Measurements from ENCODE around the gene POLR2F.

The POLR2F gene

DNA sequence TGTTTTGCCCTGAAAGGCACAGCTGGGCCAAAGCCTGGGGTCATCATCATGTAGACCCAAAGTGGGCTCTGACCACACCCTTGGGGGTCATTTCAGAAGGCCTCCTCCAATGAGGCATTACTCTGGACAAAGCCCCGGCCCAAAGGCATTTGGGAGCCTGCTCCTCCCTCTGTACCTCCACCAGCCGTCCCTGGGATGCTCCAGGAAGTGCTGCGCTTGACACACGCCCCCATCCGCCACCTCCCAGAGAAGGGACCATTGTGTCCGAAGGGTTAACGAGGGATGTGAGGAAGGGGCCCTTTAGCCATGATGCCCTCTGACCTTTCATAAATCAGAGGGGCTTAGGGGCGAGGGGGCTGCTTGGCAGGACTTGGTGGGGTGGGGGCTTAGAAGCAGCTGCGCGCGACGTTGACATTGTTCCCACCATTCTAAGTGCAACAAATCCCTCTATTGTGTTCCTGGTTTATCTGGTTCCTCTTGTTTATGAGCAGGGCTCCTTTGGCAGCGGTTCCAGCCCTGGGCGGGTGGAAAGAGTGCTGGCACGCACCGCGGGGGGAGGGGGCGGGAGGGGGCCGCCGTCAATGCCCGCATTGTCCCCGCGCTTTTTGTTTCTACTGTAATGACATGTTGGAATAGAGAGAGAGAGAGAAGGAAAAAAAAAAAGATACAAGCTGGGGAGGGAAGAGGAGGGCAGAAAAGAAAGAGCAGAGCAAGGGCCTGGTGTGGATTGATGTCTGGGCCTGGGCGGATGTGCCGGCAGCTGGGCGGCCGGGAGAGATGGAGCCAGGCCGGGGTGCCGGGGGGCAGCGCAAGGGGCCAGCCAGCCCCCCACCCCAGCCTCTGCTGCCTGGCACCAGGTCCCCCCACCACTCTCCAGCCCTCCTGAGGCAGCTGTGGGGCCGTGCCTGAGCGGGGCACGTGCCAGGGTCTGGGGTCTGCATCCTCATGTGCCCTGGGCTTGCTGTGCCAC lies 63.0 kb downstream of the POLR2F start:
- no peak for TF ChIP-seq EP300 (IDR thresholded peaks at IDR 0.05; ENCODE audit: borderline replicate concordance)
- TF ChIP-seq NFIC (IDR thresholded peaks at IDR 0.05), result peak; percentile 52
- TF ChIP-seq ZBTB7A (IDR thresholded peaks at IDR 0.05; ENCODE audit: low read depth), result peak; percentile 49; the same call in 1 of the 2 replicates
- TF ChIP-seq YY1 (IDR thresholded peaks at IDR 0.05; ENCODE audit: low read depth), result no peak

DNA sequence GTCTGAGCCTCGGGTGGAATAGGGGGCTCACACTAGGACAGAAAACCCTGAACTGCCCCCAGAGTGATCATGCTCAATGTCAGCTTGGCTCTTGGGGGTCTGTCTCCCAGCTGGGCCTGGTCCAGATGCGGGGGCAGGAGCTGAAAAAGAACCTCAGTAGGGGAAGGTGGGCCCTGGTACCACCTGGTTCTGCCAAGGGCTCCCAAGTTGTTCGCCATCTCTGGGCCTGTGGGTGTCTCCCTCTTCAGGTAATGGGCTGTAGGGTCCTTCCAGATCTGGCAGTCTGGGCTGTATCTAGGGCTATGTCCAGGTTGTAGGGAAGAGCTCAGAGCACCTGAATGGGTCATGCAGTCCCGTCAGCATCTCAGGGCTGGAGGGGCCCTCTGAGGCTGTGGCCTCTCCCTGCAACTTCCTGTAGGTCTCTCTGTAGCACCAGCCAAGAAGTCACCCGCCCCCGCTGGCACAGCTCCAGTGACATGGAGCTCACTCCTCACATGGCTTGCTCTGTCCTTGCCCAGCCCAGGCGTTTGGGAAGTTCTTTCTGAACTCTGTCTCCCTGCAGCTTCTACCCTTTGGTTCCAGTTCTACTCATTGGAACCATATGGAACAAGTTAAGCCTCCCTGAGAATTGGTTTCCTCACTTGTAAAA lies 63.9 kb downstream of the POLR2F start:
- TF ChIP-seq, protein P1, sequence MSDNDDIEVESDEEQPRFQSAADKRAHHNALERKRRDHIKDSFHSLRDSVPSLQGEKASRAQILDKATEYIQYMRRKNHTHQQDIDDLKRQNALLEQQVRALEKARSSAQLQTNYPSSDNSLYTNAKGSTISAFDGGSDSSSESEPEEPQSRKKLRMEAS (IDR thresholded peaks at IDR 0.05), result no peak
- TF ChIP-seq NFIC (IDR thresholded peaks at IDR 0.05), result peak; percentile 76
- TF ChIP-seq, protein P2, sequence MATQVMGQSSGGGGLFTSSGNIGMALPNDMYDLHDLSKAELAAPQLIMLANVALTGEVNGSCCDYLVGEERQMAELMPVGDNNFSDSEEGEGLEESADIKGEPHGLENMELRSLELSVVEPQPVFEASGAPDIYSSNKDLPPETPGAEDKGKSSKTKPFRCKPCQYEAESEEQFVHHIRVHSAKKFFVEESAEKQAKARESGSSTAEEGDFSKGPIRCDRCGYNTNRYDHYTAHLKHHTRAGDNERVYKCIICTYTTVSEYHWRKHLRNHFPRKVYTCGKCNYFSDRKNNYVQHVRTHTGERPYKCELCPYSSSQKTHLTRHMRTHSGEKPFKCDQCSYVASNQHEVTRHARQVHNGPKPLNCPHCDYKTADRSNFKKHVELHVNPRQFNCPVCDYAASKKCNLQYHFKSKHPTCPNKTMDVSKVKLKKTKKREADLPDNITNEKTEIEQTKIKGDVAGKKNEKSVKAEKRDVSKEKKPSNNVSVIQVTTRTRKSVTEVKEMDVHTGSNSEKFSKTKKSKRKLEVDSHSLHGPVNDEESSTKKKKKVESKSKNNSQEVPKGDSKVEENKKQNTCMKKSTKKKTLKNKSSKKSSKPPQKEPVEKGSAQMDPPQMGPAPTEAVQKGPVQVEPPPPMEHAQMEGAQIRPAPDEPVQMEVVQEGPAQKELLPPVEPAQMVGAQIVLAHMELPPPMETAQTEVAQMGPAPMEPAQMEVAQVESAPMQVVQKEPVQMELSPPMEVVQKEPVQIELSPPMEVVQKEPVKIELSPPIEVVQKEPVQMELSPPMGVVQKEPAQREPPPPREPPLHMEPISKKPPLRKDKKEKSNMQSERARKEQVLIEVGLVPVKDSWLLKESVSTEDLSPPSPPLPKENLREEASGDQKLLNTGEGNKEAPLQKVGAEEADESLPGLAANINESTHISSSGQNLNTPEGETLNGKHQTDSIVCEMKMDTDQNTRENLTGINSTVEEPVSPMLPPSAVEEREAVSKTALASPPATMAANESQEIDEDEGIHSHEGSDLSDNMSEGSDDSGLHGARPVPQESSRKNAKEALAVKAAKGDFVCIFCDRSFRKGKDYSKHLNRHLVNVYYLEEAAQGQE (IDR thresholded peaks at IDR 0.05; ENCODE audit: low read depth), result no peak
- TF ChIP-seq TAF1 (IDR thresholded peaks at IDR 0.05; ENCODE audit: low read depth), result no peak
- no peak for TF ChIP-seq TCF12 (IDR thresholded peaks at IDR 0.05; ENCODE audit: low read depth)

DNA sequence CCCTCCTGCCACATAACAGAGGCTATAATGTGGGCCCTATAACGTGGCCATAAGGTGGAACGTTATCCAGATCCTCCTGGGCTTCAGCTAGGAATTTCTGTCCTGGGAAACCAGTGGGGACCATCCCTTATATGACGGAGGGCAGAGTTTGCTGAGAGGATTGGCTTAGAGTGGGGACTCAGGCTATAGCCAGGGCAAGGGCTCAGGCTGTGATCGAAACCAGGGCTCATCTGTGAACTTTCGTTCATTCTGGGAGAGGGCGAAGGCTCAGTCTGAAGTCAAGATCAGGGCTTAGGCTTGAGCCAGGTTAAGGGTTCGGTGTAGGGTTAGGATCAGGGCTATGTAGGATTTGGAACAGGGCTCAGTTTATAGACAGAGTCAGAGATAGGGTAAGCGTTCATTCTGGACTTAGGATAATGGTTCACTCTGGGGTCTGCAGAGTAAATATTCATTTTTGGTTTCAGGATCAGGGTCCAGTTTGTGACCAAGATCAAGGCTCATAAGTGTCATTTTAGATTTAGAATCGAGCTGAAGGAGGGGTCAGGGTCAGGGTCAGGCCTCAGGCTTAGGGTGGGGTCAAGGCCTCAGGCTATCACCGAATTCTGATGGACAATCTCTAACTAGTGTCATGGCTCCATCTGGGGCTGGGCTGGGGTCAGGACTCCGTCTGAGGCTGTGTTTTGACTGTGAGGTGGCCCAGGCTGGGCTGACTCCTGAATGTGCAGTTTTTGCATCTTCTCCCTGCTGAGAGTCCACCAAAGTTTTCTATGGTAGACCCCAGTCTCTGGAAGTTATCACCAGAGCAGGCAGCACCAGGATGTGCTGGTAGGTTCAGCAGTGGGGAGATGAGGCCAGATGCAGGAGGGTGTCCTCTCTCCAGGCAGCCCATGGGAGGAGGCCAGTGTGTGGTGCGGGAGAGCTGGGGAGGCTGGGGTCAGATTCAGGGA lies 64.7 kb downstream of the POLR2F start:
- TF ChIP-seq EP300 (IDR thresholded peaks at IDR 0.05; ENCODE audit: borderline replicate concordance), result no peak
- TF ChIP-seq YY1 (IDR thresholded peaks at IDR 0.05; ENCODE audit: low read depth), result no peak
- TF ChIP-seq, protein P2 (IDR thresholded peaks at IDR 0.05; ENCODE audit: low read depth), result no peak
- TF ChIP-seq NFIC (IDR thresholded peaks at IDR 0.05), result no peak
- no peak for TF ChIP-seq CREB1 (IDR thresholded peaks at IDR 0.05; ENCODE audit: low read depth)
- TF ChIP-seq ZBTB7A (IDR thresholded peaks at IDR 0.05; ENCODE audit: low read depth), result no peak
- TF ChIP-seq TCF12 (IDR thresholded peaks at IDR 0.05; ENCODE audit: low read depth), result no peak
- no peak for TF ChIP-seq EGR1 (IDR thresholded peaks at IDR 0.05)
- TF ChIP-seq, protein P1 (IDR thresholded peaks at IDR 0.05), result no peak
- TF ChIP-seq TEAD4 (IDR thresholded peaks at IDR 0.05), result no peak
- TF ChIP-seq, protein P3, sequence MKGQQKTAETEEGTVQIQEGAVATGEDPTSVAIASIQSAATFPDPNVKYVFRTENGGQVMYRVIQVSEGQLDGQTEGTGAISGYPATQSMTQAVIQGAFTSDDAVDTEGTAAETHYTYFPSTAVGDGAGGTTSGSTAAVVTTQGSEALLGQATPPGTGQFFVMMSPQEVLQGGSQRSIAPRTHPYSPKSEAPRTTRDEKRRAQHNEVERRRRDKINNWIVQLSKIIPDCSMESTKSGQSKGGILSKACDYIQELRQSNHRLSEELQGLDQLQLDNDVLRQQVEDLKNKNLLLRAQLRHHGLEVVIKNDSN (IDR thresholded peaks at IDR 0.05), result no peak
- TF ChIP-seq RAD21 (IDR thresholded peaks at IDR 0.05; ENCODE audit: low read depth), result no peak
- no peak for TF ChIP-seq FOXM1 (IDR thresholded peaks at IDR 0.05; ENCODE audit: borderline replicate concordance, low read depth)
- no peak for TF ChIP-seq TAF1 (IDR thresholded peaks at IDR 0.05; ENCODE audit: low read depth)

Data from Ishikawa (cell line).